H9 (cell line): Measurements from ENCODE around the gene SH3RF3. TPM values are rescaled to one million over a fixed set of nuclear protein-coding genes. Genes with fewer than 3 reads are reported as not detected.

Experiments
- DNase-seq: peaks from one replicate; pipeline ENCODE4 v3.0.0-alpha.2; 2017
- H2AFZ ChIP-seq: one replicate; pipeline ENCODE4 v1.6.1; 2013; ENCODE audit warnings: mild to moderate bottlenecking, low read length, control low read depth, moderate library complexity
- H2AK5ac ChIP-seq: 2 replicates; pipeline ENCODE4 v1.6.1; 2013; ENCODE audit warnings: low read length, control low read depth, mixed read lengths; ENCODE audit not compliant: insufficient read length
- H2BK120ac ChIP-seq: one replicate; pipeline ENCODE4 v1.6.1; 2013; ENCODE audit warnings: low read depth, mild to moderate bottlenecking, low read length, control low read depth, inconsistent platforms; ENCODE audit not compliant: poor library complexity, severe bottlenecking
- H2BK12ac ChIP-seq: 2 replicates; pipeline ENCODE4 v1.6.1; 2013; ENCODE audit warnings: low read length, control low read depth, mixed read lengths, low read depth; ENCODE audit not compliant: insufficient read length
- H2BK15ac ChIP-seq: 2 replicates; pipeline ENCODE4 v1.6.1; 2013; ENCODE audit warnings: low read depth, low read length, control low read depth
- H2BK20ac ChIP-seq: one replicate; pipeline ENCODE4 v1.6.1; 2013; ENCODE audit warnings: low read depth, mild to moderate bottlenecking, low read length, control low read depth, inconsistent platforms; ENCODE audit not compliant: poor library complexity, severe bottlenecking
- H2BK5ac ChIP-seq: 2 replicates; pipeline ENCODE4 v1.6.1; 2013; ENCODE audit warnings: low read length, control low read depth, mixed read lengths; ENCODE audit not compliant: insufficient read length
- H3K14ac ChIP-seq: 2 replicates; pipeline ENCODE4 v1.6.1; 2013; ENCODE audit warnings: low read length, control low read depth; ENCODE audit not compliant: insufficient read depth
- H3K18ac ChIP-seq: 2 replicates; pipeline ENCODE4 v1.6.1; 2013; ENCODE audit warnings: low read depth, mild to moderate bottlenecking, mixed read lengths, low read length, control low read depth; ENCODE audit not compliant: insufficient read length
- H3K23ac ChIP-seq: 2 replicates; pipeline ENCODE4 v1.6.1; 2013; ENCODE audit warnings: low read length, control low read depth, mixed read lengths, low read depth; ENCODE audit not compliant: insufficient read length
- H3K23me2 ChIP-seq: 2 replicates; pipeline ENCODE4 v1.6.1; 2013; ENCODE audit warnings: low read depth, mild to moderate bottlenecking, mixed read lengths, low read length, control low read depth; ENCODE audit not compliant: insufficient read length, poor library complexity, severe bottlenecking
- H3K27ac ChIP-seq: 2 replicates; pipeline ENCODE4 v1.5.1; 2013; ENCODE audit warnings: low read length, control low read depth, mixed read lengths, low read depth; ENCODE audit not compliant: insufficient read length
- H3K27me3 ChIP-seq: 2 replicates; pipeline ENCODE4 v1.6.1; 2013; ENCODE audit warnings: low read length, control low read depth, inconsistent platforms; ENCODE audit not compliant: insufficient read depth
- H3K4ac ChIP-seq: 2 replicates; pipeline ENCODE4 v1.6.1; 2013; ENCODE audit warnings: low read depth, mild to moderate bottlenecking, control low read depth, inconsistent platforms, low read length, moderate library complexity
- H3K4me1 ChIP-seq: 2 replicates; pipeline ENCODE4 v1.6.1; 2013; ENCODE audit warnings: low read length, control low read depth, inconsistent platforms; ENCODE audit not compliant: insufficient read depth
- H3K4me2 ChIP-seq: 2 replicates; pipeline ENCODE4 v1.6.1; 2013; ENCODE audit warnings: low read length, control low read depth, mixed read lengths; ENCODE audit not compliant: insufficient read length, insufficient read depth
- H3K56ac ChIP-seq: 2 replicates; pipeline ENCODE4 v1.6.1; 2013; ENCODE audit warnings: low read depth, mild to moderate bottlenecking, mixed read lengths, low read length, control low read depth; ENCODE audit not compliant: insufficient read length
- H3K79me1 ChIP-seq: 2 replicates; pipeline ENCODE4 v1.6.1; 2013; ENCODE audit warnings: low read depth, mild to moderate bottlenecking, moderate library complexity, low read length, control low read depth, inconsistent platforms; ENCODE audit not compliant: insufficient read depth, poor library complexity, severe bottlenecking
- H3K79me2 ChIP-seq: 2 replicates; pipeline ENCODE4 v1.6.1; 2013; ENCODE audit warnings: low read length, control low read depth, inconsistent platforms; ENCODE audit not compliant: insufficient read depth
- H3K9ac ChIP-seq: 2 replicates; pipeline ENCODE4 v1.6.1; 2013; ENCODE audit warnings: low read length, control low read depth, mixed read lengths; ENCODE audit not compliant: insufficient read length; ENCODE audit errors: extremely low read depth
- H3K9me3 ChIP-seq: one replicate; pipeline ENCODE4 v1.6.1; 2013; ENCODE audit warnings: low read depth, low read length, inconsistent platforms; ENCODE audit not compliant: control insufficient read depth
- H3T11ph ChIP-seq: one replicate; pipeline ENCODE4 v1.6.1; 2013; ENCODE audit warnings: mild to moderate bottlenecking, low read length, control low read depth, inconsistent platforms
- H4K20me1 ChIP-seq: one replicate; pipeline ENCODE4 v1.6.1; 2013; ENCODE audit not compliant: control insufficient read depth, insufficient read length, insufficient read depth
- H4K5ac ChIP-seq: 2 replicates; pipeline ENCODE4 v1.6.1; 2013; ENCODE audit warnings: low read depth, mild to moderate bottlenecking, mixed read lengths, low read length, control low read depth; ENCODE audit not compliant: insufficient read length
- H4K8ac ChIP-seq: replicated peaks from 2 replicates; pipeline ENCODE4 v1.6.1; 2013; ENCODE audit warnings: low read length, control low read depth, mixed read lengths, low read depth; ENCODE audit not compliant: insufficient read length
- H4K91ac ChIP-seq: 2 replicates; pipeline ENCODE4 v1.6.1; 2013; ENCODE audit warnings: low read depth, mild to moderate bottlenecking, moderate library complexity, mixed read lengths, low read length, control low read depth; ENCODE audit not compliant: insufficient read length
- H3K27ac Mint-ChIP-seq, 3 experiments: 2 replicates in 2 of 3; 3 replicates in 1 of 3; pipeline ENCODE4 v1.8.0; 2020 to 2021; ENCODE audit warnings: mixed read lengths in 3 of 3, mild to moderate bottlenecking in 1 of 3, moderate library complexity in 1 of 3
- H3K27me3 Mint-ChIP-seq: 2 replicates; pipeline ENCODE4 v1.8.0; 2021; ENCODE audit warnings: low read depth, mild to moderate bottlenecking, moderate library complexity, mixed read lengths
- H3K36me3 Mint-ChIP-seq, 3 experiments: 2 replicates in 2 of 3; 3 replicates in 1 of 3; pipeline ENCODE4 v1.8.0; 2020 to 2021; ENCODE audit warnings: low read depth in 3 of 3, mixed read lengths in 3 of 3; ENCODE audit not compliant: insufficient read depth in 1 of 3
- H3K4me1 Mint-ChIP-seq, 2 experiments: 2 replicates each; pipeline ENCODE4 v1.8.0; 2020; ENCODE audit warnings: mixed read lengths in 2 of 2
- H3K4me3 Mint-ChIP-seq, 2 experiments: 2 replicates in 1 of 2; 3 replicates in 1 of 2; pipeline ENCODE4 v1.8.0; 2020 to 2021; ENCODE audit warnings: mild to moderate bottlenecking in 2 of 2, mixed read lengths in 2 of 2, moderate library complexity in 1 of 2
- H3K9me3 Mint-ChIP-seq, 2 experiments: 2 replicates in 1 of 2; 3 replicates in 1 of 2; pipeline ENCODE4 v1.8.0; 2020; ENCODE audit warnings: mild to moderate bottlenecking in 2 of 2, mixed read lengths in 2 of 2, moderate library complexity in 1 of 2
- CTCF ChIP-seq: fragments of 200-600 bp; sonication (generic); conservative IDR thresholded peaks from 3 replicates; pipeline ENCODE4 v1.8.0; 2021; ENCODE audit warnings: antibody characterized with exemption, mild to moderate bottlenecking
- WGBS: extraction: QIAGEN DNeasy Blood & Tissue Kit; methylation state at CpG from one replicate; pipeline ENCODE4 v1.1.7; 2013; ENCODE audit warnings: missing lambda C conversion rate, low lambda C conversion rate, mixed read lengths; ENCODE audit not compliant: insufficient read length; ENCODE audit errors: extremely low coverage; 5-methylcytosine and 5-hydroxymethylcytosine counted together
- total RNA-seq: library from RNA; stranded (reverse); gene quantifications from 2 replicates; pipeline ENCODE4 v1.2.1, GENCODE V29; 2021

Gene SH3RF3
- total RNA-seq, 1 experiment from 2014 or later: 0.46 TPM

DNA sequence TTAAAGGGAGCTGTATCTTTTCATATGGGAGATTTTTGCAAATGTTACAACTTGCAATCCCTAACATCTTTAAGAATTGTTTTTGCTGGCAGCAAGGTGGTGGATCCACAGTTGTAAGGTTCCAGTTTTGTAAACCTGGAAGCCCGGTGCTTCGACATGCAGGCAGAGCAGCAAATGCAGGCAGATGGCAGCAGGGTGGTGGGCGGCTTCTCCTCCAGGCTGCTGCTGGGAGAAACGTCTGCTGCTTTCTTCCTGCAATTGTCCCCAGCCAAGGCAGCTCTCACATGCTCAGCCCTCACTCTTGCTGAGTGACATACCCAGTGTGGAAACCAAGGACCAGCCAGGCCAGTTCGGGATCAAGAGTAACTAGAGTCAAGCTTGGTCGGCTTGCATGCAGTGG is 318.8 kb downstream of the SH3RF3 start:
- H3K56ac ChIP-seq: no peak overlapping the region
- peaks cover 2 to 8% (median 7%) of the 10 kb centered on the region in 3 experiments for H3K36me3 Mint-ChIP-seq
- no peak overlapping the region for H3K4me2 ChIP-seq
- no peak overlapping the region for H2AK5ac ChIP-seq
- no peak overlapping the region for H3K4ac ChIP-seq
- no peak overlapping the region for H3T11ph ChIP-seq
- peaks cover 22 to 27% of the 10 kb centered on the region in 2 experiments for H3K9me3 Mint-ChIP-seq
- H2BK120ac ChIP-seq: no peak overlapping the region
- H2BK5ac ChIP-seq: no peak overlapping the region
- H3K4me1 Mint-ChIP-seq: no peaks in the 10 kb centered on the region
- no peak overlapping the region for H3K27ac Mint-ChIP-seq
- no peak overlapping the region for H4K5ac ChIP-seq
- H3K4me3 Mint-ChIP-seq: no peak overlapping the region
- no peak overlapping the region for H3K23ac ChIP-seq
- no peak overlapping the region for H3K27ac ChIP-seq
- H3K14ac ChIP-seq: no peak overlapping the region
- H3K4me1 ChIP-seq: no peaks in the 10 kb centered on the region
- no peak overlapping the region for H3K18ac ChIP-seq
- H3K23me2 ChIP-seq: no peaks in the 10 kb centered on the region
- H2BK12ac ChIP-seq: no peak overlapping the region
- no peak overlapping the region for H2BK15ac ChIP-seq
- H4K91ac ChIP-seq: no peak overlapping the region
- DNase-seq: no peak
- H2AFZ ChIP-seq: no peak overlapping the region
- TF ChIP-seq CTCF: no peak
- no peak overlapping the region for H2BK20ac ChIP-seq
- peaks cover 5% of the 10 kb centered on the region for H3K9me3 ChIP-seq
- WGBS: no CpG with 5 or more reads among the region's 6 CpGs
- no peaks in the 10 kb centered on the region for H3K27me3 ChIP-seq
- peaks cover 2% of the 10 kb centered on the region for H3K27me3 Mint-ChIP-seq
- no peaks in the 10 kb centered on the region for H3K79me2 ChIP-seq
- H4K8ac ChIP-seq: no peak overlapping the region
- no peak overlapping the region for H3K9ac ChIP-seq
- no peaks in the 10 kb centered on the region for H4K20me1 ChIP-seq
- H3K79me1 ChIP-seq: no peaks in the 10 kb centered on the region
